ENCODE data around the gene PFDN6.

The PFDN6 gene

GRCh38 chr6:33278810-33279209 is 10.6 kb upstream of the PFDN6 start:
- TF ChIP-seq CSRNP3 (CRISPR knock-in tag; IDR thresholded peaks at IDR 0.05) (no peak), ARNTL (CRISPR knock-in tag; IDR thresholded peaks at IDR 0.05; ENCODE audit: borderline replicate concordance, low read depth) (no peak), ESRRG (CRISPR knock-in tag; IDR thresholded peaks at IDR 0.05) (no peak), ZFP30 (CRISPR knock-in tag; IDR thresholded peaks at IDR 0.05) (no peak), OSR1 (CRISPR knock-in tag; IDR thresholded peaks at IDR 0.05) (no peak), ISL1 (CRISPR knock-in tag; IDR thresholded peaks at IDR 0.05) (no peak), RARB (CRISPR knock-in tag; IDR thresholded peaks at IDR 0.05) (no peak)
- ATAC-seq, result no peak

- no peak for ATAC-seq
- TF ChIP-seq PATZ1 (CRISPR knock-in tag; IDR thresholded peaks at IDR 0.05; ENCODE audit: borderline replicate concordance) (no peak), SNAI2 (CRISPR knock-in tag; IDR thresholded peaks at IDR 0.05) (no peak), PPARA (CRISPR knock-in tag; IDR thresholded peaks at IDR 0.05; ENCODE audit: borderline replicate concordance) (no peak), ZFP30 (CRISPR knock-in tag; IDR thresholded peaks at IDR 0.05) (no peak), RARB (CRISPR knock-in tag; IDR thresholded peaks at IDR 0.05) (no peak), ZNF565 (CRISPR knock-in tag; conservative IDR thresholded peaks at IDR 0.05; ENCODE audit: low read depth) (no peak), ESRRG (CRISPR knock-in tag; IDR thresholded peaks at IDR 0.05) (no peak), ZNF70 (CRISPR knock-in tag; IDR thresholded peaks at IDR 0.05) (no peak), GLIS3 (CRISPR knock-in tag; IDR thresholded peaks at IDR 0.05) (no peak), CREB5 (CRISPR knock-in tag; IDR thresholded peaks at IDR 0.05; ENCODE audit: low read depth) (no peak), OSR1 (CRISPR knock-in tag; IDR thresholded peaks at IDR 0.05) (no peak), TOX (CRISPR knock-in tag; IDR thresholded peaks at IDR 0.05; ENCODE audit: borderline replicate concordance) (no peak)
Observed at GRCh38 chr6:33279257-33279695, 10.1 kb upstream of the PFDN6 start.

GRCh38 chr6:33279971-33280511 is 9.4 kb upstream of the PFDN6 start:
- peak; percentile 64 for ATAC-seq
- TF ChIP-seq BACH2 (CRISPR knock-in tag; IDR thresholded peaks at IDR 0.05; ENCODE audit: borderline replicate concordance) (no peak), ARNTL (CRISPR knock-in tag; IDR thresholded peaks at IDR 0.05; ENCODE audit: borderline replicate concordance, low read depth) (no peak), POU6F1 (CRISPR knock-in tag; IDR thresholded peaks at IDR 0.05; ENCODE audit: borderline replicate concordance, low read depth) (no peak), ZFP3 (CRISPR knock-in tag; IDR thresholded peaks at IDR 0.05) (no peak), PPARA (CRISPR knock-in tag; IDR thresholded peaks at IDR 0.05; ENCODE audit: borderline replicate concordance) (no peak), TSHZ2 (CRISPR knock-in tag; IDR thresholded peaks at IDR 0.05) (no peak), ZFP30 (CRISPR knock-in tag; IDR thresholded peaks at IDR 0.05) (no peak), ZNF8 (CRISPR knock-in tag; IDR thresholded peaks at IDR 0.05) (no peak)
